HepG2 (cell line): Measurements from ENCODE around the gene UHMK1. TPM values are rescaled to one million over a fixed set of nuclear protein-coding genes. Genes with fewer than 3 reads are reported as not detected.

Source experiments
- BRCA1 ChIP-seq: sonication (generic); formaldehyde crosslinking; IDR thresholded peaks from 2 replicates; pipeline ENCODE4 v1.4.0; 2020; ENCODE audit warnings: missing genetic modification reagents
- CEBPB ChIP-seq: IDR thresholded peaks from 2 replicates; pipeline ENCODE4 v1.6.1; 2011; ENCODE audit warnings: low read depth, low read length, improper control_type of control experiment, borderline replicate concordance
- DZIP1 ChIP-seq: sonication (generic); formaldehyde crosslinking; IDR thresholded peaks from 2 replicates; pipeline ENCODE4 v1.5.0; 2020; ENCODE audit warnings: mild to moderate bottlenecking, missing genetic modification reagents
- EHMT2 ChIP-seq: fragments of 200-600 bp; sonication (generic); IDR thresholded peaks from 2 replicates; pipeline ENCODE4 v1.7.0; 2017; ENCODE audit warnings: antibody characterized with exemption, low read depth, low read length, borderline replicate concordance
- FIP1L1 ChIP-seq: fragments of 200-400 bp; formaldehyde crosslinking; IDR thresholded peaks from 2 replicates; pipeline ENCODE4 v1.6.1; 2018; ENCODE audit warnings: low read depth, mild to moderate bottlenecking, low read length, moderate library complexity, borderline replicate concordance; ENCODE audit not compliant: insufficient read depth
- FOSL1 ChIP-seq: sonication (generic); formaldehyde crosslinking; IDR thresholded peaks from 2 replicates; pipeline ENCODE4 v1.9.0; 2021; ENCODE audit warnings: missing genetic modification reagents, borderline replicate concordance
- HMG20B ChIP-seq: conservative IDR thresholded peaks from 2 replicates; pipeline ENCODE4 v1.6.1; 2016; ENCODE audit warnings: missing genetic modification reagents, missing compliant biosample characterization
- JUN ChIP-seq: sonication (generic); formaldehyde crosslinking; IDR thresholded peaks from 2 replicates; pipeline ENCODE4 v1.4.0; 2020; ENCODE audit warnings: mild to moderate bottlenecking, missing genetic modification reagents
- KAT7 ChIP-seq: IDR thresholded peaks from 2 replicates; pipeline ENCODE4 v1.6.1; 2018; ENCODE audit warnings: borderline replicate concordance, missing compliant biosample characterization
- KDM4B ChIP-seq: sonication (generic); formaldehyde crosslinking; IDR thresholded peaks from 2 replicates; pipeline ENCODE4 v1.4.0; 2020; ENCODE audit warnings: missing genetic modification reagents
- MED13 ChIP-seq: sonication (generic); formaldehyde crosslinking; IDR thresholded peaks from 2 replicates; pipeline ENCODE4 v1.5.0; 2020; ENCODE audit warnings: missing genetic modification reagents
- SUZ12 ChIP-seq: fragments of 150-350 bp; IDR thresholded peaks from 2 replicates; pipeline ENCODE4 v1.6.1; 2014; ENCODE audit warnings: low read depth, low read length
- TSC22D2 ChIP-seq: sonication (generic); formaldehyde crosslinking; IDR thresholded peaks from 2 replicates; pipeline ENCODE4 v1.5.1; 2020; ENCODE audit warnings: missing genetic modification reagents, mild to moderate bottlenecking, borderline replicate concordance
- ZFP37 ChIP-seq: sonication (generic); formaldehyde crosslinking; IDR thresholded peaks from 2 replicates; pipeline ENCODE4 v1.4.0; 2020; ENCODE audit warnings: missing genetic modification reagents, borderline replicate concordance
- ZNF264 ChIP-seq: sonication (generic); formaldehyde crosslinking; IDR thresholded peaks from 2 replicates; pipeline ENCODE4 v1.4.0; 2020; ENCODE audit warnings: missing genetic modification reagents
- ZNF326 ChIP-seq: sonication (generic); formaldehyde crosslinking; IDR thresholded peaks from 2 replicates; pipeline ENCODE4 v1.4.0; 2020; ENCODE audit warnings: missing genetic modification reagents, borderline replicate concordance
- ZNF615 ChIP-seq: sonication (generic); formaldehyde crosslinking; IDR thresholded peaks from 2 replicates; pipeline ENCODE4 v1.5.0; 2020; ENCODE audit warnings: mild to moderate bottlenecking, missing genetic modification reagents, borderline replicate concordance
- ZNF619 ChIP-seq: sonication (generic); formaldehyde crosslinking; IDR thresholded peaks from 2 replicates; pipeline ENCODE4 v1.4.0; 2020; ENCODE audit warnings: mild to moderate bottlenecking, missing genetic modification reagents
- ZNF646 ChIP-seq: sonication (generic); formaldehyde crosslinking; IDR thresholded peaks from 2 replicates; pipeline ENCODE4 v1.9.0; 2021; ENCODE audit warnings: mild to moderate bottlenecking, missing genetic modification reagents
- ZNF775 ChIP-seq: sonication (generic); formaldehyde crosslinking; IDR thresholded peaks from 2 replicates; pipeline ENCODE4 v1.4.0; 2020; ENCODE audit warnings: missing genetic modification reagents, mild to moderate bottlenecking, moderate library complexity, borderline replicate concordance
- polyA plus RNA-seq, 8 experiments: library from polyadenylated mRNA; depleted of rRNA in 3 of 8; stranded (reverse) in 7 of 8; unstranded in 1 of 8; fragments of >200 nt; fragmentation: Illumina TruSeq in 4 of 8; extraction: Trizol in 4 of 8; gene quantifications; 2 replicates each; pipeline versions ENCODE4 v1.2.1 to v1.2.3, GENCODE V29; 2011 to 2016; ENCODE audit warnings: low read depth in 4 of 8, missing spikeins in 1 of 8, mixed read lengths in 1 of 8; ENCODE audit not compliant: insufficient read depth in 1 of 8
- total RNA-seq, 5 experiments: library from RNA; depleted of rRNA; stranded (reverse); fragments of >200 nt; fragmentation: Illumina TruSeq; extraction: Trizol; gene quantifications; 2 replicates each; pipeline ENCODE4 v1.2.3, GENCODE V29; 2016; ENCODE audit warnings: low read depth in 1 of 5

Gene UHMK1
- total and polyA plus RNA-seq, 2 of the 13 experiments (the other 11 are each of a cell fraction or from before 2014, with no cell fraction given), result 12.9 to 20.0 TPM

- TF ChIP-seq ZNF646 (CRISPR knock-in tag) (peak; percentile 90), SUZ12 (no peak), JUN (CRISPR knock-in tag) (no peak), EHMT2 (0 out of 2 replicates have a peak, but pooled peaks have one; percentile 25), FIP1L1 (no peak), ZNF615 (CRISPR knock-in tag) (no peak), ZNF619 (CRISPR knock-in tag) (0 out of 2 replicates have a peak, but pooled peaks have one; percentile 25), ZFP37 (CRISPR knock-in tag) (no peak), KDM4B (CRISPR knock-in tag) (peak; percentile 48; the same call in 1 of the 2 replicates), HMG20B (CRISPR knock-in tag) (peak; percentile 72), MED13 (no peak), FOSL1 (CRISPR knock-in tag) (no peak), ZNF775 (CRISPR knock-in tag) (no peak), CEBPB (peak; percentile 89), BRCA1 (CRISPR knock-in tag) (no peak), KAT7 (CRISPR knock-in tag) (peak; percentile 45; the same call in 1 of the 2 replicates), TSC22D2 (CRISPR knock-in tag) (0 out of 2 replicates have a peak, but pooled peaks have one; percentile 37), ZNF264 (CRISPR knock-in tag) (peak; percentile 33; the same call in 1 of the 2 replicates), ZNF326 (CRISPR knock-in tag) (peak; percentile 48; the same call in 1 of the 2 replicates), DZIP1 (CRISPR knock-in tag) (no peak)
Measured at GRCh38 chr1:162560303-162561036, 62.9 kb downstream of the UHMK1 start (continued).
